22Rv1 (cell line): ENCODE results near the gene LCN15.

Experiments used
- H3K27ac ChIP-seq: fragments of 450-650 bp; 2 replicates; pipeline ENCODE4 v1.5.1; 2017
- CTCF ChIP-seq: fragments of 450-650 bp; IDR thresholded peaks from 2 replicates; pipeline ENCODE4 v1.5.1; 2017; ENCODE audit warnings: mild to moderate bottlenecking
- ZFX ChIP-seq: fragments of 450-650 bp; IDR thresholded peaks from 2 replicates; pipeline ENCODE4 v1.6.1; 2017; ENCODE audit warnings: antibody characterized with exemption, borderline replicate concordance

Gene LCN15

GRCh38 chr9:136740491-136740890 lies 23.8 kb downstream of the LCN15 start:
- TF ChIP-seq CTCF, result no peak
- no peak for TF ChIP-seq ZFX
- H3K27ac ChIP-seq, result no peak overlapping the region

GRCh38 chr9:136740069-136740468 lies 24.2 kb downstream of the LCN15 start:
- H3K27ac ChIP-seq, result no peak overlapping the region
- TF ChIP-seq CTCF, result no peak
- TF ChIP-seq ZFX, result no peak

- TF ChIP-seq CTCF (no peak), ZFX (no peak)
- H3K27ac ChIP-seq, result no peak overlapping the region
These were observed 24.8 kb downstream of the LCN15 start for GRCh38 chr9:136739509-136739908.

GRCh38 chr9:136738960-136739359 lies 25.4 kb downstream of the LCN15 start:
- TF ChIP-seq CTCF, result no peak
- TF ChIP-seq ZFX, result no peak
- H3K27ac ChIP-seq, result no peak overlapping the region

GRCh38 chr9:136735812-136736480 lies 28.4 kb downstream of the LCN15 start:
- H3K27ac ChIP-seq, result no peak overlapping the region
- TF ChIP-seq ZFX (no peak), CTCF (no peak)

GRCh38 chr9:136734837-136735496 lies 29.4 kb downstream of the LCN15 start:
- H3K27ac ChIP-seq, result no peak overlapping the region
- TF ChIP-seq ZFX, result no peak
- TF ChIP-seq CTCF, result no peak

GRCh38 chr9:136733611-136734010 lies 30.7 kb downstream of the LCN15 start:
- H3K27ac ChIP-seq, result no peak overlapping the region

More at GRCh38 chr9:136733611-136734010, 30.7 kb downstream of the LCN15 start:
- TF ChIP-seq CTCF (no peak), ZFX (no peak)
